ENCODE results near the gene TTC7B.

The TTC7B gene

DNA sequence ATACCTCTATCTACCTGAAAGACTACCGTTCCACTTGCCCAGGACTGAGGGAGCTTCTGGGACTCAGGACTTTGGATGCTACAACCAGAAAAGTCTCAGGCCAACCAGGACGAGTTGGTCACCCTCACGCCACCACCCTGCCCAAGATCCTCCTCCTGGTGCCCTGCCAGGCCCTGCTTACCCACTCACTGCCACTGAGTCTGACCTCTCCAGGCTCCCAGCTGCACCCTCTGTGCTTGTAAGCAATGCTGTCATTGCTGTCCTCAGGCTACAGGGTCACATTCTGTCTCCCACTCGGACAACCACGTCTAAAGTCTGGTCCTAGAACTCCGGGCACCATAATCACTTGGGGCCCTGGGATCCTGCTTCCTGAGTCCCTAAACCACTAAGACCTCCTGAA lies 9.2 kb downstream of the TTC7B start:
- H3K36me3 ChIP-seq (ENCODE audit: control insufficient read depth, insufficient read depth, low read length): no peaks in the 10 kb centered on the region
- WGBS, 2 experiments: 93 to 96% methylated on average over 6 of the region's 6 CpGs
- H3K27me3 ChIP-seq (ENCODE audit: control insufficient read depth, insufficient read depth, low read length, poor library complexity, severe bottlenecking): no peaks in the 10 kb centered on the region
- no peak overlapping the region for H3K4me3 ChIP-seq (ENCODE audit: insufficient read depth, low read depth, low read length)
- no peak overlapping the region for H3K27ac ChIP-seq (ENCODE audit: insufficient read depth, low read depth, low read length, poor library complexity, severe bottlenecking)
- H3K4me1 ChIP-seq (ENCODE audit: control insufficient read depth, insufficient read depth, low read length): peaks cover 11% of the 10 kb centered on the region
- H3K9me3 ChIP-seq (ENCODE audit: control insufficient read depth, low read length): no peaks in the 10 kb centered on the region

DNA sequence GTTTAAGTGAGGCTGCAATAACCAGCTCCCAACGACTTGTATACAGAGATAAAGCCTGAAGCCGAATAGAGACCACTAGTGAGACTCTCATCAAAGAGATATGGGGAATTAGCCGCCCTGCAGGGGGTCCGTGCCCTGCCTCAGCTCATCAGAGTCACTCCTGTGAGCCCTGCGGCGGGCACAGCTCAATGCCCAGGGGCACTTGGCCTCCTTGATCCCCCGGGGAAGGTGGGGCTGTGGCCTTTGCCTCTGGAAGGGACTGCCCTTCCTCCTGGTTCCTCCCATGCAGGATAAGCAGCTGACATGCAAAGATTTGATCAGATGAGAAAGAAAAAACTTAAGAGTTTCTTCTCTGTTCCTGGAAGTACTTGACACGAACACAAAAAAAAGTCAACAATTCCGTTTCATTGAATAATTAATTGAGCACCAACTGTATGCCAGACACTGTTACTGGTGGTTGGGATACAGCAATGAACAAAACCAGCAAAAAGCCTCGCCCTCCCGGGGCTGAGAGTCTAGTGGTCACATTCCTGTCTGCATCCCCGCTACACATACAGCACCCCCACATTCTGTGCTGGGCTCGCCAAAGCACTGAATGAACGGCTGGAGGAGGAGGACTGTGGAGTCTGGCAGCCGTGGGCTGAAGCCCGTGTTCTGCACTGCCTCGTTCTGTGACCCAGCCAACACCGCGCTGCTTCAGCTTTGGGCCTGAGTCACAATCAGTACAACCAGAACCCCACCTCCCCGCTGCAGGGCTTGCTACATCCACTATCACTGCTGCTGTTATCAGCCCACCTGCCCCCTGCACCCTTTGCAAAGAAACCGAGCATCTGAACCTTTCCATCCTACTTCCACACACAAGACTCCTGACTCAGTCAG lies 10.3 kb downstream of the TTC7B start:
- no peaks in the 10 kb centered on the region for H3K27me3 ChIP-seq (ENCODE audit: control insufficient read depth, insufficient read depth, low read length, poor library complexity, severe bottlenecking)
- H3K9me3 ChIP-seq (ENCODE audit: control insufficient read depth, low read length): no peaks in the 10 kb centered on the region
- H3K4me3 ChIP-seq (ENCODE audit: insufficient read depth, low read depth, low read length): no peak overlapping the region
- H3K27ac ChIP-seq (ENCODE audit: insufficient read depth, low read depth, low read length, poor library complexity, severe bottlenecking): no peak overlapping the region
- H3K36me3 ChIP-seq (ENCODE audit: control insufficient read depth, insufficient read depth, low read length): no peaks in the 10 kb centered on the region
- peaks cover 5% of the 10 kb centered on the region for H3K4me1 ChIP-seq (ENCODE audit: control insufficient read depth, insufficient read depth, low read length)
- WGBS, 2 experiments: 88 to 89% methylated on average over 21 of the region's 21 CpGs

GRCh38 chr14:90805084-90805391 lies 11.2 kb downstream of the TTC7B start:
- Histone ChIP-seq H3K36me3 (ENCODE audit: control insufficient read depth, insufficient read depth, low read length) (no peaks in the 10 kb centered on the region), H3K4me3 (ENCODE audit: insufficient read depth, low read depth, low read length) (no peak overlapping the region), H3K9me3 (ENCODE audit: control insufficient read depth, low read length) (no peaks in the 10 kb centered on the region), H3K4me1 (ENCODE audit: control insufficient read depth, insufficient read depth, low read length) (peaks cover 5% of the 10 kb centered on the region), H3K27me3 (ENCODE audit: control insufficient read depth, insufficient read depth, low read length, poor library complexity, severe bottlenecking) (no peaks in the 10 kb centered on the region), H3K27ac (ENCODE audit: insufficient read depth, low read depth, low read length, poor library complexity, severe bottlenecking) (no peak overlapping the region)
- 96% methylated on average over 13 of the region's 13 CpGs for WGBS, 2 experiments

- H3K9me3 ChIP-seq (ENCODE audit: control insufficient read depth, low read length): no peaks in the 10 kb centered on the region
- H3K36me3 ChIP-seq (ENCODE audit: control insufficient read depth, insufficient read depth, low read length): no peaks in the 10 kb centered on the region
- peaks cover 5% of the 10 kb centered on the region for H3K4me1 ChIP-seq (ENCODE audit: control insufficient read depth, insufficient read depth, low read length)
- no peak overlapping the region for H3K4me3 ChIP-seq (ENCODE audit: insufficient read depth, low read depth, low read length)
- no peak overlapping the region for H3K27ac ChIP-seq (ENCODE audit: insufficient read depth, low read depth, low read length, poor library complexity, severe bottlenecking)
- H3K27me3 ChIP-seq (ENCODE audit: control insufficient read depth, insufficient read depth, low read length, poor library complexity, severe bottlenecking): no peaks in the 10 kb centered on the region
- WGBS, 2 experiments: 91 to 92% methylated on average over 18 of the region's 18 CpGs
These were observed 11.7 kb downstream of the TTC7B start for GRCh38 chr14:90804292-90805083.

GRCh38 chr14:90803249-90803648 lies 13.0 kb downstream of the TTC7B start:
- Histone ChIP-seq H3K27ac (ENCODE audit: insufficient read depth, low read depth, low read length, poor library complexity, severe bottlenecking) (no peak overlapping the region), H3K36me3 (ENCODE audit: control insufficient read depth, insufficient read depth, low read length) (no peaks in the 10 kb centered on the region), H3K4me3 (ENCODE audit: insufficient read depth, low read depth, low read length) (no peak overlapping the region), H3K27me3 (ENCODE audit: control insufficient read depth, insufficient read depth, low read length, poor library complexity, severe bottlenecking) (no peaks in the 10 kb centered on the region), H3K9me3 (ENCODE audit: control insufficient read depth, low read length) (no peaks in the 10 kb centered on the region), H3K4me1 (ENCODE audit: control insufficient read depth, insufficient read depth, low read length) (peaks cover 5% of the 10 kb centered on the region)
- 86 to 94% methylated on average over 2 of the region's 2 CpGs for WGBS, 2 experiments

DNA sequence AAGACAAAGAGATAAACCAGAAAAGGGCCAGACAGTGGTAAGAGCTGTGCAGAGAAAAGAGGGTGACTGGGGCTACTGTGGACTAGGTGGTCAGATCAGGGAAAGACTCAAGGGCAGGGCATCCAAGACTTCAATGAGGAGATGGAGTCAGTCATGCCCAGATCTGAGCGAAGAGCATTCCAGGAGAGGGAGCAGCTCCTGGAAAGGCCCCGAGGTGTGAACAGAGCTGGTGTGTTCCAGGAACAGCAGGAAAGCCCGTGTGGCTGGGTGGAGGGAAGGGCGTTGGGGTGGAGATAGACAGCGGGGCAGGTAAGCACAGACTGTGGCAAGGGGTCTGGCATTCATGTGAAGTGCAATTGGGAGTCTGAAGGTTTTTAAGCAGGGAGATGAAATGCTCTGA lies 16.8 kb downstream of the TTC7B start:
- Histone ChIP-seq H3K9me3 (ENCODE audit: control insufficient read depth, low read length) (no peaks in the 10 kb centered on the region), H3K27ac (ENCODE audit: insufficient read depth, low read depth, low read length, poor library complexity, severe bottlenecking) (no peak overlapping the region), H3K4me3 (ENCODE audit: insufficient read depth, low read depth, low read length) (no peak overlapping the region), H3K27me3 (ENCODE audit: control insufficient read depth, insufficient read depth, low read length, poor library complexity, severe bottlenecking) (no peaks in the 10 kb centered on the region), H3K4me1 (ENCODE audit: control insufficient read depth, insufficient read depth, low read length) (no peaks in the 10 kb centered on the region), H3K36me3 (ENCODE audit: control insufficient read depth, insufficient read depth, low read length) (no peaks in the 10 kb centered on the region)
- WGBS, 2 experiments: 88 to 94% methylated on average over 5 of the region's 5 CpGs

- no peak overlapping the region for H3K4me3 ChIP-seq (ENCODE audit: insufficient read depth, low read depth, low read length)
- H3K9me3 ChIP-seq (ENCODE audit: control insufficient read depth, low read length): no peaks in the 10 kb centered on the region
- H3K4me1 ChIP-seq (ENCODE audit: control insufficient read depth, insufficient read depth, low read length): no peaks in the 10 kb centered on the region
- H3K27me3 ChIP-seq (ENCODE audit: control insufficient read depth, insufficient read depth, low read length, poor library complexity, severe bottlenecking): no peaks in the 10 kb centered on the region
- H3K27ac ChIP-seq (ENCODE audit: insufficient read depth, low read depth, low read length, poor library complexity, severe bottlenecking): no peak overlapping the region
- WGBS, 2 experiments: 86 to 87% methylated on average over 13 of the region's 13 CpGs
- H3K36me3 ChIP-seq (ENCODE audit: control insufficient read depth, insufficient read depth, low read length): no peaks in the 10 kb centered on the region
These were observed 18.3 kb downstream of the TTC7B start for GRCh38 chr14:90797919-90798318.

DNA sequence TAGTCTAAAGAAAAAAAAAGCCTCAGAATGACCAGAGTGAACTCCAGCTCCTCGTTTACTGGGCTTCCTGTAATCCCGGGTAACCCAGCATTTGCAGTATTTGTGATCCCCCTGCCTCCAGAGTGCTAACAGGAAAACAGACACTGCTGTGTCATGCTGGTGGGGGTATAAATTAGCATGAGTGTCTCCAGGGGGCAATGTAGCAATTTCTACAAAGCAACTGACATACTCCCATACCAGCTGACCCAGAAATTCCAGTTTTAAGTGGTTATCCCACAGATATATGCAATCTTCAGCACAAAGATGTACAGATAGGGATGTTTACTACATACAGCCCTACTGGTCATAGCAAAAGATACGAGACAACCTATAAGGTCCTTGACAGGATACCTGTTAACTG lies 18.8 kb downstream of the TTC7B start:
- H3K4me3 ChIP-seq (ENCODE audit: insufficient read depth, low read depth, low read length): no peak overlapping the region
- no peaks in the 10 kb centered on the region for H3K36me3 ChIP-seq (ENCODE audit: control insufficient read depth, insufficient read depth, low read length)
- no peaks in the 10 kb centered on the region for H3K27me3 ChIP-seq (ENCODE audit: control insufficient read depth, insufficient read depth, low read length, poor library complexity, severe bottlenecking)
- H3K27ac ChIP-seq (ENCODE audit: insufficient read depth, low read depth, low read length, poor library complexity, severe bottlenecking): no peak overlapping the region
- H3K4me1 ChIP-seq (ENCODE audit: control insufficient read depth, insufficient read depth, low read length): no peaks in the 10 kb centered on the region
- H3K9me3 ChIP-seq (ENCODE audit: control insufficient read depth, low read length): no peaks in the 10 kb centered on the region
- 90 to 93% methylated on average over 3 of the region's 3 CpGs for WGBS, 2 experiments

- H3K27ac ChIP-seq (ENCODE audit: insufficient read depth, low read depth, low read length, poor library complexity, severe bottlenecking): no peak overlapping the region
- no peak overlapping the region for H3K4me3 ChIP-seq (ENCODE audit: insufficient read depth, low read depth, low read length)
- no peaks in the 10 kb centered on the region for H3K4me1 ChIP-seq (ENCODE audit: control insufficient read depth, insufficient read depth, low read length)
- WGBS, 2 experiments: 84 to 97% methylated on average over 2 of the region's 2 CpGs
- H3K27me3 ChIP-seq (ENCODE audit: control insufficient read depth, insufficient read depth, low read length, poor library complexity, severe bottlenecking): no peaks in the 10 kb centered on the region
- no peaks in the 10 kb centered on the region for H3K36me3 ChIP-seq (ENCODE audit: control insufficient read depth, insufficient read depth, low read length)
- no peaks in the 10 kb centered on the region for H3K9me3 ChIP-seq (ENCODE audit: control insufficient read depth, low read length)
These were observed 19.9 kb downstream of the TTC7B start for GRCh38 chr14:90796329-90796728.

DNA sequence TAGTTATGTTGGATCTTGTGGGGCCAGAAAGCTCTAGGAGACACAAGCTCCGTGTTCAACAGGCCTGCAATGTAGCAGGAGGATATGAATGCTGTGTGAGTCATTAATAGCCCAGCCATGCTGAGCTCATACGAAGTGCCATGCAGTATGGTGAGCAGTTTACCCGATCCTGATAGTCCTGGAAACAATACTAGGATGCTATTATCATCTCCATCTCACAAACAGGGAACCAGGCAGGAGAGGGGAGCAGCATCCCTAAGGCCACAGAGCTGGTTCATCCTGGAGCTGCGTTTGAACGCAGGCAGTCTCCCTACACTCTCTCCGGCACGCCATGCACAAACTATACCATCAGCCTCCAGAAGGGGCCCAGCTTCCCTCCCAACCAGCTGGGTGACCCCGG lies 20.5 kb downstream of the TTC7B start:
- Histone ChIP-seq H3K9me3 (ENCODE audit: control insufficient read depth, low read length) (no peaks in the 10 kb centered on the region), H3K27ac (ENCODE audit: insufficient read depth, low read depth, low read length, poor library complexity, severe bottlenecking) (no peak overlapping the region), H3K36me3 (ENCODE audit: control insufficient read depth, insufficient read depth, low read length) (no peaks in the 10 kb centered on the region), H3K4me1 (ENCODE audit: control insufficient read depth, insufficient read depth, low read length) (no peaks in the 10 kb centered on the region), H3K27me3 (ENCODE audit: control insufficient read depth, insufficient read depth, low read length, poor library complexity, severe bottlenecking) (no peaks in the 10 kb centered on the region), H3K4me3 (ENCODE audit: insufficient read depth, low read depth, low read length) (no peak overlapping the region)
- WGBS, 2 experiments: 84 to 86% methylated on average over 8 of the region's 8 CpGs
